NCI-H82 (cell line): ENCODE measurements around the gene FBLN2.
A peak's percentile ranks its signal among the peaks of the same experiment; 100 is the strongest.

Experiments used
- DNase-seq: peaks from one replicate; lab custom pipeline; 2025; lab: John Stamatoyannopoulos, UW

The FBLN2 gene

GRCh38 chr3:13665582-13666226 is 116.8 kb downstream of the FBLN2 start:
- DNase-seq = no peak

- DNase-seq = no peak
Observed at GRCh38 chr3:13666227-13666619, 117.3 kb downstream of the FBLN2 start.

GRCh38 chr3:13666781-13667709 is 118.1 kb downstream of the FBLN2 start:
- DNase-seq = no peak

- DNase-seq = no peak
Observed at GRCh38 chr3:13668136-13668535, 119.2 kb downstream of the FBLN2 start.

- DNase-seq = no peak
Observed at GRCh38 chr3:13669457-13669856, 120.5 kb downstream of the FBLN2 start.

- DNase-seq = peak; percentile 11
Observed at GRCh38 chr3:13670292-13670691, 121.4 kb downstream of the FBLN2 start.

GRCh38 chr3:13671482-13672233 is 122.7 kb downstream of the FBLN2 start:
- DNase-seq = no peak

GRCh38 chr3:13673207-13673606 is 124.3 kb downstream of the FBLN2 start:
- no peak for DNase-seq

- DNase-seq = no peak
Observed at GRCh38 chr3:13674538-13675185, 125.7 kb downstream of the FBLN2 start.

- no peak for DNase-seq
Observed at GRCh38 chr3:13676356-13677017, 127.6 kb downstream of the FBLN2 start.

- no peak for DNase-seq
Observed at GRCh38 chr3:13677272-13677671, 128.3 kb downstream of the FBLN2 start.

- no peak for DNase-seq
Observed at GRCh38 chr3:13681931-13682330, 133.0 kb downstream of the FBLN2 start.

GRCh38 chr3:13682331-13683013 is 133.5 kb downstream of the FBLN2 start:
- DNase-seq = no peak

GRCh38 chr3:13683288-13683687 is 134.4 kb downstream of the FBLN2 start:
- no peak for DNase-seq

GRCh38 chr3:13683772-13684171 is 134.8 kb downstream of the FBLN2 start:
- DNase-seq = no peak

GRCh38 chr3:13684350-13684749 is 135.4 kb downstream of the FBLN2 start:
- DNase-seq = no peak

GRCh38 chr3:13684854-13685253 is 135.9 kb downstream of the FBLN2 start:
- DNase-seq = no peak

GRCh38 chr3:13685721-13686120 is 136.8 kb downstream of the FBLN2 start:
- no peak for DNase-seq

- no peak for DNase-seq
Observed at GRCh38 chr3:13686367-13687160, 137.6 kb downstream of the FBLN2 start.

GRCh38 chr3:13687517-13687943 is 138.6 kb downstream of the FBLN2 start:
- no peak for DNase-seq
